Brain pericyte (primary cell): ENCODE data around the gene SHISA7.
"Not testable (repeated sequence)": the region's sequence is repeated elsewhere in the genome, so short reads cannot be mapped to it uniquely, and the experiment has no call there.

ENCODE experiments used
- DNase-seq: peaks from one replicate; pipeline ENCODE4 v3.0.0-alpha.2; 2012; ENCODE audit warnings: low read depth, low spot score

The SHISA7 gene

GRCh38 chr19:55447421-55448174 is 4.5 kb upstream of the SHISA7 start:
- DNase-seq, result no peak

DNA sequence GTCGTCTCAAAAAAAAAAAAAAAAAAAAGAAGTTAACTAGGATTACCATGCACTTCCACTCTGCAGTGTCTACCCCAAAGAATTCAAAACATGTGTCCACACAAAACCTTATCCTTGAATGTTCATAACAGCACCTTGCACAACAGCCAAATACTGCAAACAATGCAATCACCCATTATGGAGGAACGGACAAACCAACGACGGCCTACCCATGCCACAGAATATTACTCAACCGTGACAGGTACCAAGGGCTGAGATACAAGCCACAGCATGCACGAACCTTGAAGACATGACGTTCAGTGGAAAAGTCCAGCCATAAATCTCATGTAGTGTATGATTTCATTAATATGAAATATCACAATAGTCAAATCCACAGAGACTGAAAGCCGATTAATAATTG is 3.0 kb upstream of the SHISA7 start:
- DNase-seq, result no peak

GRCh38 chr19:55444646-55445045 is 1.5 kb upstream of the SHISA7 start:
- no peak for DNase-seq

- no peak for DNase-seq
These were observed 852 bp upstream of the SHISA7 start for GRCh38 chr19:55443824-55444480.

- DNase-seq, result no peak
These were observed 633 bp downstream of the SHISA7 start for GRCh38 chr19:55442372-55442961.

DNA sequence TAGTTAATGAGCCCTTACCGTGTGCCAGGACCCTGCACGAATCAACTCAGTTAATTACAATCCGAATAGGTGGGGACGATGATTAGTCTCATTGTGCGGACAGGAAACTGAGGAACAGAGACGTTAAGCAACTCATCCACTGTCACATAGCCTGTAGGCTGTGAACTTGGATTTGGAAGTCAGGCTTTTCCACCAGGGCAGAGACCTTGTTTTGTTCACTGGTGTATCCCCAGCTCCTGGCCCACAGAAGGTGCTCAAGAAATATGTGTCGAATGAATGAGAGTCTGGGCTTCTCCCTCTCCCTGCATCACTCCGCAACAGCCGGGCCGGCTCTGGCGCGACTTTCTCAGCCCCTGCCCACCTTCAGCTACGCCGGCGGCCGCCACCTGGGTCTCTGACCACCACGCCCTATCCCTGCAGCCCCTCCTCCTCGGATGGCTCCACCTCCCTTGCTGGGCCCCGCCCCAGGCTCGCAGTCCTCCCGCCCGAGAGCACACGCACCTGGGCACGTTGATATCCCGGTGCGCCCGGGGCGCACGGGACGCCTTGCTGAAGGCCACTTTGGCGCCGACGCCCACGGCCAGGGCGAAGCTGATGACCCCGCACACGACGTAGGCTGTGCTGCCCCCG is 1.3 kb downstream of the SHISA7 start:
- no peak for DNase-seq

GRCh38 chr19:55441319-55441691 is 1.8 kb downstream of the SHISA7 start:
- no peak for DNase-seq

GRCh38 chr19:55440411-55441105 is 2.5 kb downstream of the SHISA7 start:
- DNase-seq, result no peak

DNA sequence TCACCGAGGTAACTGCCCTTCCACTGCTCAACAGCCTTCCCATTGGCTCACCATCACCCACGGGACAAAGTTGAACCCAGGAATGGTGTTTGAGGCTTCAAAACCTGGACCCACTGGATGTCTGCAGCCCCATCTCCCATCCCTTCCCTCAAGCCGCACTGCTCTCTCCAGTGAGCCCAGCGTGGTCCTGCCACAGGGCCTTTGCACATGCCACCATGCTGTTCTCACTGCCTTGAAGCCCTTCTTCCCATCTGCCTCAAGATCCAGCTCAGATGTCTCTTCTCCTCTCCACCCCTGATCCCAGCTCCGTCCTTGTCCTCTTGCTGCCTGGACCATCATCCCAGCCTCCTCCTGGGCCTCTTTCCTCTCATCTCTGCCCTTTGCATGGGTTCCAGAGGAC is 4.0 kb downstream of the SHISA7 start:
- DNase-seq, result no peak

- no peak for DNase-seq
These were observed 5.7 kb downstream of the SHISA7 start for GRCh38 chr19:55437410-55437809.

- no peak for DNase-seq
These were observed 6.3 kb downstream of the SHISA7 start for GRCh38 chr19:55436847-55437246.

DNA sequence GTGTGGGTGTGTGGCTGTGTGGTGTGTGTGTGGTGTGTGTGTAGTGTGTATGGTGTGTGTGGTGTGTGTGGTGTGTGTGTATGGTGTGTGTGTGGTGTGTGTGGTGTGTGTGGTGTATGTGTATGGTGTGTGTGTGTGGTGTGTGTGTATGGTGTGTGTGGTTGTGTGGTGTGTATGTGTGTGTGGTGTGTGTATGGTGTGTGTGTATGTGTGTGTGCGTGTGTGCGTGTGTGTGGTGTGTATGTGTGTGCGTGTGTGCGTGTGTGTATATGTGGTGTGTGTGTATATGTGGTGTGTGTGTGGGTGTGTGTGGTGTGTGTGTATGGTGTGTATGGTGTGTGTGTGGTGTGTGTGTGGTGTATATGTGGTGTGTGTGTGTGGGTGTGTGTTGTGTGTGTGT is 8.1 kb downstream of the SHISA7 start:
- DNase-seq, result no peak

- DNase-seq, result no peak
These were observed 8.7 kb downstream of the SHISA7 start for GRCh38 chr19:55434356-55434919.

GRCh38 chr19:55433292-55433691 is 9.8 kb downstream of the SHISA7 start:
- no peak for DNase-seq

DNA sequence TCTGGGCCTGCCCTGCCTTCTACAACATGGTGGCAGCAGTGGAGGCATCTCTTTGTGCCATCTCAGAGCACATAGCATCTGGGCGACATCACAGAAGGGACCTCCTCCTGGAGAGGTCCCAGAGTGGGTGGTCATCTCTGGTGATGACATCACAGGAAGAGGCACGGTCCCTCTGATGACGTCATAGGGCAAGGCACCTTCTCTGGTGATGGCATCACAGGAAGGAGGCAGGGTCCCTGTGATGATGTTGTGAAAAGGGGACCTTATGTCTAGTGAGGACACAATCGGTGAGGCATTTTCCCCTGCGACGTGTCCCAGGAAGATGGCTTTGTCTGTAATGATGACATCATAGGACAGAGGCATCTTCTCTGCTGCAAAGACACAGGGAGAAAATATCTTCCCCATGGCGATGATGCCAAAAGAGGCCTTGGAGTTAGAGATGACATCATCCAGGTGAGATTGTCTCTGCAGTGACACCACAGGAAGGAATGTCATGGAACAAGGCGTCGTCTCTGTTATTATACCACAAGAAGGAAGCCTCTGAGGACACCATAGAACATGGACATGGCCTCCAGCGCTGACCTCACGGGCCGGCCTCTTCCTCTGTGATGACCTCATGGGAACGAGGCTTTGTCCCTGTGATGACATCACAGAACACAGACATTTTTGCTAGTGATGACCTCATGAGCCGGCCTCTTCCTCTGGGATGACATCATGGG is 10.7 kb downstream of the SHISA7 start:
- no peak for DNase-seq

DNA sequence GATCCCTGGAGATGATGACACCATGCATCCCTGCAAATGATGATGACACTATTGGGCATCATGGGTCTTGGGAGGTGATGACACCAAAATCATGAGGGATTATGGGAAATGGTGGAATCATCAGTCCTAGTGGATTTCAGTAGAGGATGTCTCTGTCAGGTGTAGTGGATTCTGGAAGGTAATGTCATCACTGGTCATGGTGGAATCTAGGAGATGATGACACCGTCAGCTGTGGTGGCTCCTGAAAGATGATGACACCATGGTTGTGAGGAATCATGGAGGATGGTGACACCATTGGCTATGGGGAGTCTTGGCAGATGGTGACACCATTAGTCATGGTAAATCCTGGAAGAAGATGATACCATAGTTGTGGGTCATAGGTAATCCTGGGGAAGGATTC is 11.9 kb downstream of the SHISA7 start:
- DNase-seq, result no peak

DNA sequence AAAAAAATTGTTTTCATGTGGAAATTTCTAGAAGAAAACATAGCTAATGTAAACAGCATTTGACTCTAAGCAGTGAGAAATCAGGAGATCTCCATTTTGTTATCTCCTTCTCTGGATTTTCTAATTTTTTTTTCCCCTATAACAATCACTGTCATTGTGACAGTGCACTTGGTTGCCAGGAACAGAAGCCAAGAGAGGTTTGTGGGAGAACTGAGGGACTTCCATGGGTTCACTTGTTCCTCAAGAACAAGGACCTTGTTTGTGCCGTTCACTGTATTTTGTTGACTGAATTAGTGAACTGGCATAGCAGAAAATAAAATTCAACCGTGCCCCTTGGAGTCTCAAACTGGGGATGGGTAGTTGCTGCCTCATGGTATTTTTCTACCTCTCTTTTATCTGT is 17.1 kb downstream of the SHISA7 start:
- no peak for DNase-seq

GRCh38 chr19:55424518-55424917 is 18.6 kb downstream of the SHISA7 start:
- DNase-seq, result no peak

DNA sequence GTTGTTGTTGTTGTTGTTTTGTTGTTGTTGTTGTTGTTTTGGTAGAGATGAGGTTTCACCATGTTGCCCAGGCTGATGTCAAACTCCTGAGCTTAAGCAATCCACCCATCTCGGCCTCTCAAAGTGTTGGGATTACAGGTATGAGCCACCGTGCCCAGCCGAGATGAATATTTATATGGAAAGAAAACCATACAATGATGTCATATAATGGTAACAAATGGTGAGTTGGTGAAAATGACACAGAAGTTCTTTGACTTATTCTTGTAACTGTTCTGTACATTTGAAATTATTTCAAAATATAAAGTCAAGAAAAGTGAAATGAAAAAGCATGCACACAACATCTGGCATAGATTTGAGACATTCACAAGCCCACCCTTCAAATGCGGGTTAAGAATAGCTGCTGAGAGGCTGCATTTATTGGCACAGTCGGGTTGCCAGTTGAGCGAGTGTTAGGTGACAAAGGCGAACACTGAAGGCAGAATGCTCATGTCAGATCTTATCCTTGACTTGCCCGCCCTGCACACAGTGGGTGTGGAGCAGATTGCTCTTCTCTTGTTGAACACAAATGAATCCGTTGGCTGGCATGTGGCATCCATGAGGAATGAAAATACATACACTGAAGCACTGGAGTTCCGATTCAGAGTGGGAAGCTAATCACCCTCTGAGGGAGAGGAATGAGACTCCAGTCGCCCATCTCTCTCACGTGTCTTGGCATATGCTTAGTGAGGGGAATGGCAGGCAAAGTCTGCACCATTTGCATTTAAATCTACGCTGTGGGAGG is 19.7 kb downstream of the SHISA7 start:
- DNase-seq, result no peak

- DNase-seq, result not testable (repeated sequence)
These were observed 21.8 kb downstream of the SHISA7 start for GRCh38 chr19:55421281-55421680.
